Keratinocyte (primary cell): ENCODE results near the gene CNKSR3. TPM values are rescaled to one million over a fixed set of nuclear protein-coding genes. Genes with fewer than 3 reads are reported as not detected.

Experiments
- DNase-seq: peaks from one replicate; pipeline ENCODE4 v3.0.0-alpha.2; 2011; ENCODE audit warnings: low read depth, missing footprints, low spot score
- FAIRE-seq: peaks from 2 replicates; lab custom pipeline; 2011; peaks lifted over from hg19 to GRCh38; lab: Jason Lieb, UNC
- H2AFZ ChIP-seq: 2 replicates; pipeline ENCODE4 v1.6.0; 2012; ENCODE audit warnings: low read length, control low read depth, inconsistent platforms; ENCODE audit not compliant: control insufficient read depth
- H3K27ac ChIP-seq: 2 replicates; pipeline ENCODE4 v1.5.1; 2011; ENCODE audit warnings: low read length; ENCODE audit not compliant: control insufficient read depth, insufficient read depth
- H3K27me3 ChIP-seq: 3 replicates; pipeline ENCODE4 v1.6.0; 2011; ENCODE audit warnings: low read length; ENCODE audit not compliant: control insufficient read depth, insufficient read depth; ENCODE audit errors: extremely low read depth
- H3K36me3 ChIP-seq, 2 experiments: 2 replicates in 1 of 2; 3 replicates in 1 of 2; pipeline ENCODE4 v1.5.1; 2011; ENCODE audit warnings: low read length in 2 of 2, mild to moderate bottlenecking in 1 of 2; ENCODE audit not compliant: control insufficient read depth in 2 of 2, insufficient read depth in 2 of 2; ENCODE audit errors: extremely low read depth in 1 of 2
- H3K4me1 ChIP-seq: 3 replicates; pipeline ENCODE4 v1.5.1; 2011; ENCODE audit warnings: low read length; ENCODE audit not compliant: control insufficient read depth, insufficient read depth; ENCODE audit errors: extremely low read depth
- H3K4me2 ChIP-seq: 3 replicates; pipeline ENCODE4 v1.6.0; 2011; ENCODE audit warnings: low read depth, low read length; ENCODE audit not compliant: control insufficient read depth, insufficient read depth; ENCODE audit errors: extremely low read depth
- H3K4me3 ChIP-seq, 3 experiments: fragments of 200-600 bp in 1 of 3; sonication (generic) in 1 of 3; 2 replicates in 2 of 3; 3 replicates in 1 of 3; pipeline ENCODE4 v1.5.1; 2011 to 2016; ENCODE audit warnings: low read length in 3 of 3, mild to moderate bottlenecking in 3 of 3, control low read depth in 2 of 3, inconsistent platforms in 1 of 3, low read depth in 1 of 3, mixed read lengths in 1 of 3, mixed run types in 1 of 3, moderate library complexity in 1 of 3; ENCODE audit not compliant: control insufficient read depth in 2 of 3, insufficient read depth in 2 of 3; ENCODE audit errors: extremely low read depth in 1 of 3
- H3K79me2 ChIP-seq: 2 replicates; pipeline ENCODE4 v1.6.0; 2012; ENCODE audit warnings: low read length; ENCODE audit not compliant: control insufficient read depth, insufficient read depth
- H3K9ac ChIP-seq: 3 replicates; pipeline ENCODE4 v1.6.0; 2011; ENCODE audit warnings: low read length; ENCODE audit not compliant: control insufficient read depth, insufficient read depth; ENCODE audit errors: extremely low read depth
- H3K9me1 ChIP-seq: 3 replicates; pipeline ENCODE4 v1.6.0; 2011; ENCODE audit warnings: low read length; ENCODE audit not compliant: control insufficient read depth, insufficient read depth; ENCODE audit errors: extremely low read depth
- H3K9me3 ChIP-seq: 2 replicates; pipeline ENCODE4 v1.5.1; 2012; ENCODE audit warnings: low read depth, low read length; ENCODE audit not compliant: control insufficient read depth
- H4K20me1 ChIP-seq: 3 replicates; pipeline ENCODE4 v1.6.0; 2011; ENCODE audit warnings: low read length; ENCODE audit not compliant: control insufficient read depth, insufficient read depth; ENCODE audit errors: extremely low read depth
- EZH2 ChIP-seq: IDR thresholded peaks from one replicate; pipeline ENCODE4 v1.6.1; 2012; ENCODE audit warnings: inconsistent platforms, mild to moderate bottlenecking, low read length, moderate library complexity
- dilution Hi-C: fragments of 300-500 bp; cut with MboI; formaldehyde crosslinking; loops from one replicate; pipeline ENCODE4 v1.7.0; 2020; ENCODE audit warnings: low sequenced_read_pairs; ENCODE audit not compliant: extremely low pct_ligation_motif_present
- polyA plus RNA-seq, 5 experiments: library from polyadenylated mRNA; depleted of rRNA in 3 of 5; stranded (reverse) in 3 of 5; stranded (forward) in 1 of 5; unstranded in 1 of 5; fragments of >200 nt; gene quantifications; 1 replicate in 1 of 5; 2 replicates in 3 of 5; 3 replicates in 1 of 5; pipeline versions ENCODE4 v1.2.1 to v1.2.3, GENCODE V29; 2011 to 2012; ENCODE audit warnings: missing spikeins in 2 of 5, low read depth in 1 of 5, low replicate concordance in 1 of 5
- TF ChIP-seq, protein P1 (sequence below), 3 experiments: IDR thresholded peaks in 1 of 3; conservative IDR thresholded peaks in 1 of 3; optimal IDR thresholded peaks in 1 of 3; 2 replicates in 2 of 3; 3 replicates in 1 of 3; pipeline versions ENCODE3 to v1.5.1; 2011; ENCODE audit warnings: low read length in 3 of 3, mild to moderate bottlenecking in 3 of 3, moderate library complexity in 2 of 3, control low read depth in 1 of 3, inconsistent platforms in 1 of 3; ENCODE audit not compliant: insufficient read depth in 2 of 3; ENCODE audit errors: extremely low read depth in 1 of 3

Gene CNKSR3
- polyA plus RNA-seq, 1 donor (not counting 4 experiments of a cell fraction or from before 2014, with no cell fraction given) = 2.0 TPM

DNA sequence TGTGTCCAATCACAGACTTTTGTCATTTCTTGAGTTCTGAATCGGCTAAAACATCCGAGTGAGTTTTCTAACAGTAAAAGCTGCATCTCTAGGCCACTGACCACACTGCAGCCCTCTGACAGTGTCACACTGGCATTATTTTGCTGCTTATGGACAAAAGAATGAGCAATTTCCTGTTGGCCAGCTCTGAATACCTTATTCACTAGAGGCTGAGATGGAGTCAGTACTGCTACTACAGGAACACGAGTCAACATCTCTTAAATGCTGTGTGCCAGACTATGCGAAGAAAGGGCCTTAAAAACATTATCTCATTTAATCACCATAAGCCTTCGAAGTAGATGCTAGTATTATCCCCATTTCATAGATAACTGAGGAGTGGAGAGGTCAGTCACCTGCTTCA lies 111.4 kb downstream of the CNKSR3 start:
- FAIRE-seq = no peak
- no peak overlapping the region for H3K4me2 ChIP-seq

GRCh38 chr6:154397491-154398195 lies 112.8 kb downstream of the CNKSR3 start:
- no peak overlapping the region for H3K4me2 ChIP-seq
- H3K9me3 ChIP-seq = no peaks in the 10 kb centered on the region
- no peaks in the 10 kb centered on the region for H3K9me1 ChIP-seq
- no peak for FAIRE-seq
- H3K36me3 ChIP-seq = peaks cover 0 to 2% of the 10 kb centered on the region in 2 experiments
- H3K4me3 ChIP-seq = no peak overlapping the region
- no peak overlapping the region for H3K27ac ChIP-seq
- dilution Hi-C loops = no loop called here
- H2AFZ ChIP-seq = no peak overlapping the region
- no peak for DNase-seq
- H3K4me1 ChIP-seq = peaks cover 17% of the 10 kb centered on the region
- no peak overlapping the region for H3K9ac ChIP-seq
- no peaks in the 10 kb centered on the region for H3K27me3 ChIP-seq
- TF ChIP-seq, protein P1, sequence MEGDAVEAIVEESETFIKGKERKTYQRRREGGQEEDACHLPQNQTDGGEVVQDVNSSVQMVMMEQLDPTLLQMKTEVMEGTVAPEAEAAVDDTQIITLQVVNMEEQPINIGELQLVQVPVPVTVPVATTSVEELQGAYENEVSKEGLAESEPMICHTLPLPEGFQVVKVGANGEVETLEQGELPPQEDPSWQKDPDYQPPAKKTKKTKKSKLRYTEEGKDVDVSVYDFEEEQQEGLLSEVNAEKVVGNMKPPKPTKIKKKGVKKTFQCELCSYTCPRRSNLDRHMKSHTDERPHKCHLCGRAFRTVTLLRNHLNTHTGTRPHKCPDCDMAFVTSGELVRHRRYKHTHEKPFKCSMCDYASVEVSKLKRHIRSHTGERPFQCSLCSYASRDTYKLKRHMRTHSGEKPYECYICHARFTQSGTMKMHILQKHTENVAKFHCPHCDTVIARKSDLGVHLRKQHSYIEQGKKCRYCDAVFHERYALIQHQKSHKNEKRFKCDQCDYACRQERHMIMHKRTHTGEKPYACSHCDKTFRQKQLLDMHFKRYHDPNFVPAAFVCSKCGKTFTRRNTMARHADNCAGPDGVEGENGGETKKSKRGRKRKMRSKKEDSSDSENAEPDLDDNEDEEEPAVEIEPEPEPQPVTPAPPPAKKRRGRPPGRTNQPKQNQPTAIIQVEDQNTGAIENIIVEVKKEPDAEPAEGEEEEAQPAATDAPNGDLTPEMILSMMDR (optimal IDR thresholded peaks at IDR 0.05 in 1 of 3, IDR thresholded peaks at IDR 0.05 in 1 of 3, conservative IDR thresholded peaks at IDR 0.05 in 1 of 3; ENCODE audit: extremely low read depth in 1 of 3, insufficient read depth in 2 of 3, low read length in 3 of 3) = no peak
- TF ChIP-seq EZH2 = no peak
- no peaks in the 10 kb centered on the region for H4K20me1 ChIP-seq
- H3K79me2 ChIP-seq = no peaks in the 10 kb centered on the region

More for the DNA sequence above, 111.4 kb downstream of the CNKSR3 start:
- Histone ChIP-seq H3K36me3 (peaks cover 0 to 2% of the 10 kb centered on the region in 2 experiments), H3K9ac (no peak overlapping the region), H3K9me1 (no peaks in the 10 kb centered on the region), H3K79me2 (no peaks in the 10 kb centered on the region), H3K27ac (no peak overlapping the region), H2AFZ (no peak overlapping the region), H4K20me1 (no peaks in the 10 kb centered on the region), H3K4me1 (peaks cover 19% of the 10 kb centered on the region), H3K4me3 (no peak overlapping the region), H3K9me3 (no peaks in the 10 kb centered on the region), H3K27me3 (no peaks in the 10 kb centered on the region)
- DNase-seq = no peak
- TF ChIP-seq, protein P1 (optimal IDR thresholded peaks at IDR 0.05 in 1 of 3, IDR thresholded peaks at IDR 0.05 in 1 of 3, conservative IDR thresholded peaks at IDR 0.05 in 1 of 3; ENCODE audit: extremely low read depth in 1 of 3, insufficient read depth in 2 of 3, low read length in 3 of 3) = no peak
- no peak for TF ChIP-seq EZH2
- dilution Hi-C loops = no loop called here
